ENCODE data around the gene TOPAZ1.

DNA sequence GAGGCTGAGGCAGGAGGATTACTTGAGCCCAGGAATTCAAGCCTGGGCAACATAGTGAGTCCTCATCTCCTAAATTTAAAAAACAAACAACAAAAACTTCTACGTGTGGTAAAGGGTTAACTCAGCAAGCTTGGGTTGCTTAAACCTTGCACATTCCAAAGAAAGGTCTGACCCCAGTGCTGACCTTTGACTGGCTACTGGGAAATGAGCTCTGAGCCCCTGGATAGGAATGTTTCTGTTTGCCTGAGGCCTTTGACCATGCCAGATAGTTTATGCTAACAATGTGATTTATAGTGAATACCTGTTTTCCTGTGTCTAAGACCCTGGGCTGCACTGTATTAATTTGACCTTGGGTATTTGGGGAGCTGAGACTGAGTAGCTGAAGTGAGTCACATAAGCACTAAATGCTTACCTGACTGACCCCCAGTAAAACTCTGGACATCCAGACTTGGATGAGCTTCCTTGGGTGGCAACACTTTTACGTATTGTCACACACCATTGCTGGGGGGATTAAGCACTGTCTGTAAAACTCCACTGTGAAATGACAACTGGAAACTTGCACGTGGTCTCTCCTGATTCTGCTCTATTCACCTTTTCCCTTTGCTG lies 117.6 kb downstream of the TOPAZ1 start:
- TF ChIP-seq, protein P1, sequence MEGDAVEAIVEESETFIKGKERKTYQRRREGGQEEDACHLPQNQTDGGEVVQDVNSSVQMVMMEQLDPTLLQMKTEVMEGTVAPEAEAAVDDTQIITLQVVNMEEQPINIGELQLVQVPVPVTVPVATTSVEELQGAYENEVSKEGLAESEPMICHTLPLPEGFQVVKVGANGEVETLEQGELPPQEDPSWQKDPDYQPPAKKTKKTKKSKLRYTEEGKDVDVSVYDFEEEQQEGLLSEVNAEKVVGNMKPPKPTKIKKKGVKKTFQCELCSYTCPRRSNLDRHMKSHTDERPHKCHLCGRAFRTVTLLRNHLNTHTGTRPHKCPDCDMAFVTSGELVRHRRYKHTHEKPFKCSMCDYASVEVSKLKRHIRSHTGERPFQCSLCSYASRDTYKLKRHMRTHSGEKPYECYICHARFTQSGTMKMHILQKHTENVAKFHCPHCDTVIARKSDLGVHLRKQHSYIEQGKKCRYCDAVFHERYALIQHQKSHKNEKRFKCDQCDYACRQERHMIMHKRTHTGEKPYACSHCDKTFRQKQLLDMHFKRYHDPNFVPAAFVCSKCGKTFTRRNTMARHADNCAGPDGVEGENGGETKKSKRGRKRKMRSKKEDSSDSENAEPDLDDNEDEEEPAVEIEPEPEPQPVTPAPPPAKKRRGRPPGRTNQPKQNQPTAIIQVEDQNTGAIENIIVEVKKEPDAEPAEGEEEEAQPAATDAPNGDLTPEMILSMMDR (IDR thresholded peaks at IDR 0.05) = no peak
- no peak for TF ChIP-seq POLR2A (IDR thresholded peaks at IDR 0.05)

All from right lobe of liver (tissue), 4 donors.